Osteocyte (in vitro differentiated cells): ENCODE results near the gene ZIC4. TPM values are rescaled to one million over a fixed set of nuclear protein-coding genes. Genes with fewer than 3 reads are reported as not detected.

Source experiments
- DNase-seq: peaks from one replicate; pipeline ENCODE4 v3.0.0; 2021; ENCODE audit warnings: mixed read lengths; ENCODE audit not compliant: unreplicated experiment; ENCODE audit errors: extremely low spot score
- H3K27ac Mint-ChIP-seq: one replicate; pipeline ENCODE4 v1.8.0; 2021; ENCODE audit warnings: mild to moderate bottlenecking, mixed read lengths; ENCODE audit not compliant: unreplicated experiment
- H3K27me3 Mint-ChIP-seq: one replicate; pipeline ENCODE4 v1.8.0; 2021; ENCODE audit warnings: mixed read lengths; ENCODE audit not compliant: unreplicated experiment
- H3K36me3 Mint-ChIP-seq: one replicate; pipeline ENCODE4 v1.8.0; 2021; ENCODE audit warnings: mixed read lengths; ENCODE audit not compliant: unreplicated experiment
- H3K4me1 Mint-ChIP-seq: one replicate; pipeline ENCODE4 v1.8.0; 2021; ENCODE audit warnings: mixed read lengths; ENCODE audit not compliant: unreplicated experiment
- H3K4me3 Mint-ChIP-seq: one replicate; pipeline ENCODE4 v1.8.0; 2021; ENCODE audit warnings: mild to moderate bottlenecking, moderate library complexity, mixed read lengths; ENCODE audit not compliant: unreplicated experiment
- H3K9me3 Mint-ChIP-seq: one replicate; pipeline ENCODE4 v1.8.0; 2021; ENCODE audit warnings: mixed read lengths; ENCODE audit not compliant: unreplicated experiment
- total RNA-seq: library from RNA; stranded (reverse); gene quantifications from 2 replicates; pipeline ENCODE4 v1.2.1, GENCODE V29; 2021
- TF ChIP-seq, protein P1 (sequence below): fragments of 200-600 bp; sonication (generic); IDR thresholded peaks from 2 replicates; pipeline ENCODE4 v1.5.0; 2021; ENCODE audit warnings: antibody characterized with exemption, mild to moderate bottlenecking, moderate library complexity

ZIC4 gene
- total RNA-seq, 1 donor from 2014 or later = 8.8 TPM

DNA sequence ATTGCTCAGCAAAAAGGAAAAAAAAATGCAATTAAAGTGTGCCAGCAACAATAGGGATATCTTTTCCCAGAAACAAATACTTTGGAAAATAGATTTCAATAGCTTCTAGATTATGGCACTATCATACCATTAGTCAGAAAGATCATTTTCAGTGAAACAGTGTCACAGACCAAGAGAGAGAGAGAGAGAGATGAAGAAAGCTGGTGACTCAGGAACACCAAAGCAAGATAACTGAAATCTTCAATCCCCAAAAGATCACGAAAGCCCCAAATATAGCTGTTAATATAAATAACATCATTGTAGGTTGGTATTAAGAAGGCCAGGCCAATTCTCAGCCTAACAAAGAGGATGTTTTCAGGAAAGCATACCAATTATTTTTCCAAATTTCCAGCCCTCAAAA is 57.4 kb downstream of the ZIC4 start:
- no peak overlapping the region for H3K27ac Mint-ChIP-seq
- no peak for DNase-seq
- H3K4me3 Mint-ChIP-seq = no peak overlapping the region
- H3K27me3 Mint-ChIP-seq = peaks cover 44% of the 10 kb centered on the region
- no peaks in the 10 kb centered on the region for H3K4me1 Mint-ChIP-seq
- H3K36me3 Mint-ChIP-seq = no peaks in the 10 kb centered on the region
- H3K9me3 Mint-ChIP-seq = no peaks in the 10 kb centered on the region
- TF ChIP-seq, protein P1, sequence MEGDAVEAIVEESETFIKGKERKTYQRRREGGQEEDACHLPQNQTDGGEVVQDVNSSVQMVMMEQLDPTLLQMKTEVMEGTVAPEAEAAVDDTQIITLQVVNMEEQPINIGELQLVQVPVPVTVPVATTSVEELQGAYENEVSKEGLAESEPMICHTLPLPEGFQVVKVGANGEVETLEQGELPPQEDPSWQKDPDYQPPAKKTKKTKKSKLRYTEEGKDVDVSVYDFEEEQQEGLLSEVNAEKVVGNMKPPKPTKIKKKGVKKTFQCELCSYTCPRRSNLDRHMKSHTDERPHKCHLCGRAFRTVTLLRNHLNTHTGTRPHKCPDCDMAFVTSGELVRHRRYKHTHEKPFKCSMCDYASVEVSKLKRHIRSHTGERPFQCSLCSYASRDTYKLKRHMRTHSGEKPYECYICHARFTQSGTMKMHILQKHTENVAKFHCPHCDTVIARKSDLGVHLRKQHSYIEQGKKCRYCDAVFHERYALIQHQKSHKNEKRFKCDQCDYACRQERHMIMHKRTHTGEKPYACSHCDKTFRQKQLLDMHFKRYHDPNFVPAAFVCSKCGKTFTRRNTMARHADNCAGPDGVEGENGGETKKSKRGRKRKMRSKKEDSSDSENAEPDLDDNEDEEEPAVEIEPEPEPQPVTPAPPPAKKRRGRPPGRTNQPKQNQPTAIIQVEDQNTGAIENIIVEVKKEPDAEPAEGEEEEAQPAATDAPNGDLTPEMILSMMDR = no peak

DNA sequence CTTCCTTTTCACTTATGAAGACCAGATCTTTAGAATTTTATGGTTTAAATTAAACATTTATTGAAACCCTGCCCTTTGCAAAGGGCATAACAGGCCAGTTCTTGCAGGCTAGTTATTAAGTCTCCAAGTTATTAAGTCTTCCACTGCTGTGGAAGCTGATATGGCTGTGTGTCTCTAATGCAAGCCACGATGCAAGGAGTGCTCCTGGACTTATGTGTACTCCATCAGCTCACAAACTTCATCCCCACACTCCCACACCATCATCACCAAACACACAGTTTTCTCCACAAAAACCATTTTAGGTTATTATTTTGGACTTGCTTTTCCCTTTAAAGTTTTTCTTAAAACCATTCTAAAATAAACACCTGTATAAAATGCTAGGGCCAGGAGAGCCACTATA is 62.4 kb downstream of the ZIC4 start:
- Mint-ChIP-seq H3K36me3 (no peaks in the 10 kb centered on the region), H3K27me3 (peaks cover 14% of the 10 kb centered on the region), H3K4me1 (peaks cover 2% of the 10 kb centered on the region), H3K27ac (no peak overlapping the region), H3K4me3 (no peak overlapping the region), H3K9me3 (no peaks in the 10 kb centered on the region)
- no peak for DNase-seq
- TF ChIP-seq, protein P1 = no peak

DNA sequence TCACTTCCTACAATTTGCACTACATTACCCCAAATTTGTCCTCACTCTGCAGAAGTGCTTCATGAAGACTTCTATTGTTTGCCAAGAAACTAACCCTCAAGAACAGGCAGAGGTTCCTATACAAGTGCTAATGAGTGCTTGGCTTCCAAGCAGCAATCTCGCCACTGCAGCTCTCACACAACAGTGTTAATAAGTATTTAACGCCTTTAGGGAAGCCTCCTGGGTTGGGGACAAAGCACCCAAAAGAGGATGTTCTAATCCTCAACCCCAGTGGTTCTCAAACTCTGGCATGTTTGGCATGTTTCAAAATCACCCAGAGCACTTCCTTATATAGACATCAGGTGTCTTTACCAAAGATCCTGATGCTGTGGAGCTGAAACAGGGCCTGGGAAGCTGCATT is 64.6 kb downstream of the ZIC4 start:
- H3K4me3 Mint-ChIP-seq = no peak overlapping the region
- no peaks in the 10 kb centered on the region for H3K9me3 Mint-ChIP-seq
- TF ChIP-seq, protein P1 = no peak

DNA sequence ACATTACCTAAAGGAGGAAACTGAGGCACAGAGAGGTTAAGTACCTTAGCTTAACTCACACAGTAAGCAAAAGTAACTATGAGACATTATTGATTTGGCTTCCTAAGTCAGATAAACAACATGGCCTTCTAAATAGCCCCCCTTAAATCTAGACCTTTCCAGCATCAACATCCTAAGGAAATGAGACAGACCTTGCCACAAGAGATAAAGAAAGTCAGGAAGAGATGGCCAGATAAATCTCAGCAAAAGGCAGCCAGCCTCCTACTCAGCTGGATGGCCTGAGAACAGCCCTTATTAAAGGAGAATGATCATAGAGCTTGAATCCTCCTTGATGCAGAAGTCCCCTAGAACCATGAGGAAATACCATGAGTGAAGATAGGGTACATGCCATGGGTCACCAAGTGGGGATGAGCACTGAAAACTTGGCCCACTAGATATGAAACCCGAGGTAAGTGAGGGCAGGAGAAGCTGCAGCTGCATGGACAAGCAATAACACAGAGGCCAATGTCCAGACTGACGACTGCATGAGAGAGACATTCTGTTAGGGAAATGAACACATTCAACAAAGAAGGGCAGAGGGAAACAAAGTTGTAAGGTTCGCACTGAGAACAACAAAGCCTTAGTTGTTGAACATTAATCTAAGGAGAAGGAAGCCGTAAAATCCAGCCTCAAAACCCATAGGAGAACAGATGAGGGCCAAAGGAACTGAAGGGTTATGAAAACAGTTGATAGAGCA is 69.6 kb downstream of the ZIC4 start:
- DNase-seq = no peak
- Mint-ChIP-seq H3K4me3 (no peak overlapping the region), H3K27me3 (peaks cover 5% of the 10 kb centered on the region), H3K9me3 (no peaks in the 10 kb centered on the region), H3K4me1 (peaks cover 2% of the 10 kb centered on the region), H3K27ac (no peak overlapping the region), H3K36me3 (no peaks in the 10 kb centered on the region)
- TF ChIP-seq, protein P1 = no peak

More for the DNA sequence above, 64.6 kb downstream of the ZIC4 start:
- Mint-ChIP-seq H3K36me3 (no peaks in the 10 kb centered on the region), H3K4me1 (peaks cover 2% of the 10 kb centered on the region), H3K27ac (no peak overlapping the region), H3K27me3 (peaks cover 16% of the 10 kb centered on the region)
- DNase-seq = no peak

Other genes with a start within 250 kb of the ZIC4 start
- 89.9 and 96.9 TPM in 2 replicates for gene ZIC1, start 2.8 kb upstream of the ZIC4 start, total RNA-seq